H1 (cell line): Measurements from ENCODE around the gene RAB31. TPM values are rescaled to one million over a fixed set of nuclear protein-coding genes. Genes with fewer than 3 reads are reported as not detected.

Experiments used
- CTCF ChIA-PET: fragments of 300-600 bp; sonication (Branson Sonifier 250); formaldehyde crosslinking; loops from one replicate; lab custom pipeline; 2021; ENCODE audit not compliant: partially characterized antibody; lab: Charles Lee
- POLR2A ChIA-PET: fragments of 300-600 bp; sonication (Branson Sonifier 250); formaldehyde crosslinking; loops from one replicate; lab custom pipeline; 2021; ENCODE audit warnings: inconsistent platforms; ENCODE audit not compliant: partially characterized antibody; lab: Charles Lee
- DNase-seq, 2 experiments: peaks; one replicate each; pipeline versions ENCODE4 v3.0.0 to v3.0.0-alpha.2; 2010 to 2022; ENCODE audit warnings: low spot score in 2 of 2, low read depth in 1 of 2, mixed read lengths in 1 of 2
- FAIRE-seq: peaks from 2 replicates; lab custom pipeline; 2011; peaks lifted over from hg19 to GRCh38; lab: Jason Lieb, UNC
- H2AFZ ChIP-seq: 2 replicates; pipeline ENCODE4 v1.8.1; 2012; ENCODE audit warnings: low read length, inconsistent platforms
- H2AK5ac ChIP-seq: 2 replicates; pipeline ENCODE4 v1.6.1; 2013; ENCODE audit warnings: low read depth, low read length
- H2BK120ac ChIP-seq: replicated peaks from 2 replicates; pipeline ENCODE3; 2013; ENCODE audit warnings: low read depth, low read length, inconsistent platforms
- H2BK12ac ChIP-seq: 2 replicates; pipeline ENCODE4 v1.6.1; 2013; ENCODE audit warnings: low read depth, low read length
- H2BK15ac ChIP-seq: 2 replicates; pipeline ENCODE4 v1.6.1; 2013; ENCODE audit warnings: low read length
- H2BK20ac ChIP-seq: 2 replicates; pipeline ENCODE4 v1.6.1; 2013; ENCODE audit warnings: low read length
- H2BK5ac ChIP-seq: 2 replicates; pipeline ENCODE4 v1.6.1; 2013; ENCODE audit warnings: low read depth, low read length
- H3K14ac ChIP-seq: 2 replicates; pipeline ENCODE4 v1.6.1; 2013; ENCODE audit warnings: inconsistent platforms; ENCODE audit not compliant: insufficient read length
- H3K18ac ChIP-seq: 2 replicates; pipeline ENCODE4 v1.6.1; 2013; ENCODE audit warnings: low read length; ENCODE audit errors: extremely low read depth
- H3K23ac ChIP-seq: 2 replicates; pipeline ENCODE4 v1.6.1; 2013; ENCODE audit warnings: inconsistent platforms; ENCODE audit not compliant: insufficient read length
- H3K23me2 ChIP-seq: 2 replicates; pipeline ENCODE4 v1.6.1; 2013; ENCODE audit warnings: low read depth, low read length
- H3K27ac ChIP-seq: 2 replicates; pipeline ENCODE4 v1.6.1; 2011; ENCODE audit warnings: low read depth, low read length, inconsistent platforms
- H3K27me3 ChIP-seq, 4 experiments: replicated peaks in 1 of 4; 1 replicate in 1 of 4; 2 replicates in 3 of 4; pipeline versions ENCODE4 v1.6.1 to v1.8.1; 2011 to 2013; ENCODE audit warnings: low read length in 3 of 4, mild to moderate bottlenecking in 3 of 4, inconsistent platforms in 2 of 4, mixed read lengths in 2 of 4, moderate library complexity in 1 of 4; ENCODE audit not compliant: control insufficient read depth in 3 of 4, insufficient read depth in 3 of 4; ENCODE audit errors: extremely low read depth in 1 of 4
- H3K36me3 ChIP-seq, 4 experiments: 2 replicates each; pipeline versions ENCODE4 v1.6.1 to v1.8.1; 2011 to 2013; ENCODE audit warnings: mild to moderate bottlenecking in 4 of 4, low read length in 3 of 4, moderate library complexity in 2 of 4, control low read depth in 1 of 4, inconsistent platforms in 1 of 4; ENCODE audit not compliant: insufficient read depth in 4 of 4, control insufficient read depth in 2 of 4
- H3K4ac ChIP-seq: replicated peaks from 2 replicates; pipeline ENCODE3; 2013; ENCODE audit warnings: low read length, low read depth, mixed read lengths, inconsistent platforms; ENCODE audit not compliant: insufficient read length
- H3K4me1 ChIP-seq, 4 experiments: replicated peaks in 1 of 4; 1 replicate in 1 of 4; 2 replicates in 3 of 4; pipeline versions ENCODE4 v1.6.1 to v1.8.1; 2011 to 2013; ENCODE audit warnings: low read length in 3 of 4, inconsistent platforms in 2 of 4, mixed read lengths in 1 of 4; ENCODE audit not compliant: insufficient read depth in 4 of 4, control insufficient read depth in 3 of 4
- H3K4me2 ChIP-seq, 2 experiments: 2 replicates each; pipeline versions ENCODE4 v1.6.1 to v1.8.1; 2011 to 2013; ENCODE audit warnings: low read depth in 2 of 2, low read length in 2 of 2, control low read depth in 1 of 2, inconsistent platforms in 1 of 2, mild to moderate bottlenecking in 1 of 2; ENCODE audit not compliant: insufficient read depth in 1 of 2
- H3K4me3 ChIP-seq, 4 experiments: fragments of 200-600, 300-600 bp in 1 of 4; sonication (generic), shearing (Covaris generic), sonication (Bioruptor Twin) in 1 of 4; 2 replicates each; pipeline versions ENCODE4 v1.5.1 to v1.8.1; 2011 to 2016; ENCODE audit warnings: low read length in 4 of 4, low read depth in 3 of 4, control low read depth in 2 of 4, inconsistent platforms in 2 of 4, mild to moderate bottlenecking in 2 of 4, mixed read lengths in 1 of 4, moderate library complexity in 1 of 4; ENCODE audit not compliant: insufficient read depth in 2 of 4; ENCODE audit errors: extremely low read depth in 1 of 4
- H3K56ac ChIP-seq: replicated peaks from 2 replicates; pipeline ENCODE3; 2013; ENCODE audit warnings: low read depth, mild to moderate bottlenecking, mixed read lengths, low read length, inconsistent platforms; ENCODE audit not compliant: insufficient read length
- H3K79me1 ChIP-seq: 2 replicates; pipeline ENCODE4 v1.6.1; 2013; ENCODE audit warnings: low read depth, low read length, control low read depth
- H3K79me2 ChIP-seq, 2 experiments: 2 replicates each; pipeline versions ENCODE4 v1.6.1 to v1.8.1; 2012 to 2013; ENCODE audit warnings: low read length in 2 of 2, mild to moderate bottlenecking in 2 of 2, inconsistent platforms in 1 of 2; ENCODE audit not compliant: insufficient read depth in 2 of 2, control insufficient read depth in 1 of 2
- H3K9ac ChIP-seq, 4 experiments: replicated peaks in 1 of 4; 1 replicate in 1 of 4; 2 replicates in 3 of 4; pipeline versions ENCODE4 v1.6.1 to v1.8.1; 2011 to 2013; ENCODE audit warnings: low read depth in 3 of 4, low read length in 3 of 4, control low read depth in 2 of 4, mild to moderate bottlenecking in 2 of 4, moderate library complexity in 2 of 4, inconsistent platforms in 1 of 4; ENCODE audit errors: extremely low read depth in 1 of 4
- H3K9me3 ChIP-seq, 2 experiments: 2 replicates each; pipeline versions ENCODE4 v1.6.1 to v1.8.1; 2012 to 2013; ENCODE audit warnings: mild to moderate bottlenecking in 2 of 2, moderate library complexity in 2 of 2, control low read depth in 1 of 2, inconsistent platforms in 1 of 2, low read depth in 1 of 2, low read length in 1 of 2, mixed read lengths in 1 of 2; ENCODE audit not compliant: insufficient read depth in 2 of 2
- H4K20me1 ChIP-seq, 2 experiments: replicated peaks in 1 of 2; 2 replicates each; pipeline versions ENCODE3 to v1.8.1; 2011 to 2013; ENCODE audit warnings: inconsistent platforms in 2 of 2, low read length in 2 of 2, mild to moderate bottlenecking in 1 of 2; ENCODE audit not compliant: insufficient read depth in 2 of 2, control insufficient read depth in 1 of 2
- H4K5ac ChIP-seq: 2 replicates; pipeline ENCODE4 v1.6.1; 2013; ENCODE audit warnings: low read length, low read depth, mixed read lengths, inconsistent platforms; ENCODE audit not compliant: insufficient read length
- H4K8ac ChIP-seq: 2 replicates; pipeline ENCODE4 v1.8.0; 2013; ENCODE audit warnings: mild to moderate bottlenecking, moderate library complexity, low read length, inconsistent platforms; ENCODE audit not compliant: insufficient read depth; ENCODE audit errors: extremely low read depth
- H4K91ac ChIP-seq: replicated peaks from 2 replicates; pipeline ENCODE3; 2013; ENCODE audit warnings: low read length, mixed read lengths, inconsistent platforms; ENCODE audit not compliant: insufficient read length
- CTBP2 ChIP-seq: IDR thresholded peaks from 2 replicates; pipeline ENCODE4 v1.7.0; 2011; ENCODE audit warnings: borderline replicate concordance, mild to moderate bottlenecking, moderate library complexity, mixed read lengths, low read length; ENCODE audit not compliant: insufficient read depth, insufficient read length
- EP300 ChIP-seq, 2 experiments: IDR thresholded peaks; 1 replicate in 1 of 2; 2 replicates in 1 of 2; pipeline ENCODE4 v1.6.1; 2011 to 2012; ENCODE audit warnings: low read depth in 2 of 2, low read length in 2 of 2, mild to moderate bottlenecking in 2 of 2, borderline replicate concordance in 1 of 2, inconsistent platforms in 1 of 2, moderate library complexity in 1 of 2
- HDAC2 ChIP-seq, 2 experiments: fragments of 300-600 bp in 1 of 2; sonication (generic) in 1 of 2; IDR thresholded peaks; 2 replicates each; pipeline ENCODE4 v1.6.1; 2011 to 2012; ENCODE audit warnings: low read depth in 2 of 2, low read length in 2 of 2, mild to moderate bottlenecking in 2 of 2, moderate library complexity in 2 of 2, borderline replicate concordance in 1 of 2, inconsistent platforms in 1 of 2
- KDM5A ChIP-seq: fragments of 200-600 bp; IDR thresholded peaks from 2 replicates; pipeline ENCODE4 v1.7.1; 2012; ENCODE audit warnings: mild to moderate bottlenecking, low read length, inconsistent platforms, mixed read lengths
- MAFK ChIP-seq: IDR thresholded peaks from 2 replicates; pipeline ENCODE4 v1.6.1; 2012; ENCODE audit warnings: low read depth, mild to moderate bottlenecking, improper control_type of control experiment, low read length
- NANOG ChIP-seq: IDR thresholded peaks from 2 replicates; pipeline ENCODE4 v1.6.1; 2011; ENCODE audit warnings: low read length, low read depth, mild to moderate bottlenecking, inconsistent platforms; ENCODE audit not compliant: insufficient read depth, poor library complexity, severe bottlenecking
- RXRA ChIP-seq: IDR thresholded peaks from 2 replicates; pipeline ENCODE4 v1.6.1; 2011; ENCODE audit warnings: low read depth, mild to moderate bottlenecking, low read length, moderate library complexity; ENCODE audit not compliant: insufficient read depth
- SAP30 ChIP-seq: fragments of 300-600 bp; sonication (generic); IDR thresholded peaks from 2 replicates; pipeline ENCODE4 v1.7.1; 2012; ENCODE audit warnings: low read length, moderate library complexity, mild to moderate bottlenecking, inconsistent platforms; ENCODE audit not compliant: insufficient read depth, insufficient replicate concordance
- SP2 ChIP-seq: IDR thresholded peaks from 2 replicates; pipeline ENCODE4 v1.6.1; 2012; ENCODE audit warnings: mild to moderate bottlenecking, low read length, inconsistent platforms
- TAF7 ChIP-seq: optimal IDR thresholded peaks from 2 replicates; pipeline ENCODE3; 2011; ENCODE audit warnings: low read depth, mild to moderate bottlenecking, inconsistent platforms, low read length, moderate library complexity, borderline replicate concordance
- WGBS, 2 experiments: shearing (Covaris generic) in 1 of 2; methylation state at CpG; one replicate each; pipeline versions ENCODE4 v1.1.6 to v1.1.7; 2013 to 2015; ENCODE audit warnings: low lambda C conversion rate in 2 of 2, mixed read lengths in 2 of 2, inconsistent platforms in 1 of 2, low coverage in 1 of 2, missing lambda C conversion rate in 1 of 2; ENCODE audit not compliant: insufficient replicate concordance in 2 of 2, insufficient coverage in 1 of 2, insufficient read length in 1 of 2; ENCODE audit errors: extremely low coverage in 1 of 2, missing lambda C conversion rate in 1 of 2; 5-methylcytosine and 5-hydroxymethylcytosine counted together
- polyA plus RNA-seq, 7 experiments: library from polyadenylated mRNA; depleted of rRNA in 3 of 7; stranded (reverse) in 5 of 7; unstranded in 2 of 7; fragments of >200 nt in 5 of 7; fragments of 200-250 nt in 2 of 7; gene quantifications; 1 replicate in 5 of 7; 2 replicates in 1 of 7; 4 replicates in 1 of 7; pipeline versions ENCODE4 v1.2.1 to v1.2.3, GENCODE V29; 2011 to 2013; ENCODE audit warnings: missing spikeins in 2 of 7, mixed read lengths in 2 of 7
- total RNA-seq: library from RNA; stranded (reverse); fragmentation: NEBNext Ultra II Directional; extraction: Animal tissue kit (Norgen Biotek cat#: 25700); gene quantifications from 2 replicates; pipeline ENCODE4 v1.2.1, GENCODE V29; 2021

RAB31 gene
- total and polyA plus RNA-seq, 2 of the 8 experiments (the other 6 are each of a cell fraction or from before 2014, with no cell fraction given): 15.2 to 40.9 TPM

GRCh38 chr18:9869715-9870430 lies 161.8 kb downstream of the RAB31 start:
- H3K27ac ChIP-seq: no peak overlapping the region
- FAIRE-seq: no peak
- TF ChIP-seq KDM5A: no peak
- TF ChIP-seq TAF7: no peak
- TF ChIP-seq SP2: no peak
- TF ChIP-seq RXRA: no peak
- no peak for TF ChIP-seq HDAC2 (IDR thresholded peaks at IDR 0.05; ENCODE audit: borderline replicate concordance in 1 of 2, low read depth in 2 of 2, low read length in 2 of 2)
- peak; percentile 79 for TF ChIP-seq MAFK
- no peak for TF ChIP-seq NANOG
- no peak for TF ChIP-seq EP300 (IDR thresholded peaks at IDR 0.05; ENCODE audit: borderline replicate concordance in 1 of 2, low read depth in 2 of 2, low read length in 2 of 2)
- TF ChIP-seq SAP30: no peak
- TF ChIP-seq CTBP2: no peak

More at GRCh38 chr18:9869715-9870430, 161.8 kb downstream of the RAB31 start:
- WGBS, 2 experiments: 84% methylated on average over 9 of the region's 9 CpGs; no CpG with 5 or more reads in 1 of the 2 experiments
- CTCF ChIA-PET: interaction anchor here (0.6 to 2.2 kb wide), 6 partner anchors 9 to 157 kb away, joined by 3 to 7 read pairs (median 4); no protein-coding TSS in a partner anchor
- Histone ChIP-seq H2AK5ac (no peak overlapping the region), H3K23me2 (no peaks in the 10 kb centered on the region), H4K8ac (no peak overlapping the region), H2BK5ac (no peak overlapping the region), H3K56ac (no peak overlapping the region), H2BK12ac (peak overlapping the region; percentile 50; the same call in 1 of the 2 replicates), H3K27me3 (peaks cover 0 to 2% (median 0%) of the 10 kb centered on the region in 4 experiments; a peak in 1 of 7 replicates), H3K79me2 (no peaks in the 10 kb centered on the region), H2BK15ac (no peak overlapping the region; the same call in 1 of the 2 replicates), H4K20me1 (no peaks in the 10 kb centered on the region), H4K5ac (no peak overlapping the region), H3K36me3 (no peaks in the 10 kb centered on the region), H2BK20ac (no peak overlapping the region), H3K14ac (no peak overlapping the region), H3K4me1 (peaks cover 0 to 14% (median 7%) of the 10 kb centered on the region in 4 experiments; a peak in 4 of 7 replicates), H4K91ac (no peak overlapping the region), H3K9me3 (peaks cover 12 to 14% of the 10 kb centered on the region in 2 experiments; a peak in 3 of 4 replicates), H2BK120ac (no peak overlapping the region), H3K4ac (no peak overlapping the region), H3K4me2 (0 out of 4 replicates have a peak overlapping the region, but pooled peaks of 1 of the 2 experiments have one; percentile 21), H3K9ac (no peak overlapping the region; a peak in 1 of 7 replicates), H2AFZ (peak overlapping the region; percentile 74), H3K23ac (no peak overlapping the region), H3K4me3 (no peak overlapping the region), H3K79me1 (no peaks in the 10 kb centered on the region), H3K18ac (peak overlapping the region; percentile 71)
- POLR2A ChIA-PET: interaction anchor here (0.6 to 1.8 kb wide), 4 partner anchors 10 to 812 kb away, joined by 3 to 6 read pairs (median 4); partner anchors contain the start of gene VAPA
- DNase-seq: no peak
